PC-3 (cell line): ENCODE measurements around the gene SFMBT2.

Experiments
- EZH2 ChIP-seq: fragments of 300-600 bp; sonication (generic); IDR thresholded peaks from one replicate; pipeline ENCODE4 v1.6.1; 2017; ENCODE audit warnings: antibody characterized with exemption, mild to moderate bottlenecking, low read length; ENCODE audit not compliant: unreplicated experiment
- EZH2phosphoT487 ChIP-seq: fragments of 300-600 bp; sonication (generic); IDR thresholded peaks from 2 replicates; pipeline ENCODE4 v1.6.1; 2018; ENCODE audit warnings: mild to moderate bottlenecking, antibody characterized with exemption, low read length, borderline replicate concordance
- TF ChIP-seq, protein P1 (sequence below): fragments of 300-600 bp; sonication (generic); conservative IDR thresholded peaks from 2 replicates; pipeline ENCODE4 v1.5.1; 2017; ENCODE audit warnings: antibody characterized with exemption, low read depth, mild to moderate bottlenecking, low read length

DNA sequence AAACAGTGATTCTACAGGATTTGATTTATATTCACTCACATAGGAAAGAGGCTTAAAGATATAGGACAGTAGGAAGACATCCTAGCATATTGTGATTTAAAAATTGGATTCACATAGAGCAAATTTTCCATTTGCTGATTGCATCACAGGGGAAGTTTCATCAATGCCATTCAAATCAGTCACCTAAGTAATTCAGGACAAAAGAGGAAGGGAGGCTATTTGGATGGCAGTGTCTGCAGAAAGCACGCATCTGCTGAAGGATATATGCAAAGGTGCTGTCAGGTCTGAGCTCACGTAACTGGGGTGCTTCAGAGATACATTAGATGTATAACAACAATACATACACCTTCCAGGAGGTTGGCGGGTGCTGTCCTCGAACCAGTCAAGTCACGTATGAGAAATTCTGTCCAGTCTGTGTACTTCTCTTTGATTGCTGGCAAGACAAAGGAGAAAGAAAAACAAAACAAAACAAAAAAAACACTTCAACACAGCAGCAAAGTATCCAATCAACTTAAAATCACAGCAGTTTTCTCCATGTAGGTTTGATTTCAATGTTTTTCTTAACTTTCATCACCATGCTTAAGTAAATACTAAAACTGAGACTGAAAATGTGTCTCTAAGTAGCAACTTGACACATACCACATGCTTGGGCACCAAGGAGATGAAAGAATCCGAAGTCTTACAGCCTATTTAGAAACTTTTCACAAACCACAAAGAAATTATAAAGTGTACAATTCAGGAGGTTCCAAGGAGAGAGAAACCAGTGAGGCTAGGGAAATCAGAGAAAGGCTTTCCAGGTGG lies 125.1 kb downstream of the SFMBT2 start:
- TF ChIP-seq, protein P1, sequence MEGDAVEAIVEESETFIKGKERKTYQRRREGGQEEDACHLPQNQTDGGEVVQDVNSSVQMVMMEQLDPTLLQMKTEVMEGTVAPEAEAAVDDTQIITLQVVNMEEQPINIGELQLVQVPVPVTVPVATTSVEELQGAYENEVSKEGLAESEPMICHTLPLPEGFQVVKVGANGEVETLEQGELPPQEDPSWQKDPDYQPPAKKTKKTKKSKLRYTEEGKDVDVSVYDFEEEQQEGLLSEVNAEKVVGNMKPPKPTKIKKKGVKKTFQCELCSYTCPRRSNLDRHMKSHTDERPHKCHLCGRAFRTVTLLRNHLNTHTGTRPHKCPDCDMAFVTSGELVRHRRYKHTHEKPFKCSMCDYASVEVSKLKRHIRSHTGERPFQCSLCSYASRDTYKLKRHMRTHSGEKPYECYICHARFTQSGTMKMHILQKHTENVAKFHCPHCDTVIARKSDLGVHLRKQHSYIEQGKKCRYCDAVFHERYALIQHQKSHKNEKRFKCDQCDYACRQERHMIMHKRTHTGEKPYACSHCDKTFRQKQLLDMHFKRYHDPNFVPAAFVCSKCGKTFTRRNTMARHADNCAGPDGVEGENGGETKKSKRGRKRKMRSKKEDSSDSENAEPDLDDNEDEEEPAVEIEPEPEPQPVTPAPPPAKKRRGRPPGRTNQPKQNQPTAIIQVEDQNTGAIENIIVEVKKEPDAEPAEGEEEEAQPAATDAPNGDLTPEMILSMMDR: no peak
- no peak for TF ChIP-seq EZH2
- TF ChIP-seq EZH2phosphoT487: no peak
